GM18502 (cell line): ENCODE data around the gene ZNF467.

ENCODE experiments used
- ATAC-seq: cut with Tn5 transposase; IDR thresholded peaks from one replicate; pipeline ENCODE4 v1.9.1; 2021; ENCODE audit warnings: mild to moderate bottlenecking; ENCODE audit not compliant: unreplicated experiment, poor library complexity

The ZNF467 gene

DNA sequence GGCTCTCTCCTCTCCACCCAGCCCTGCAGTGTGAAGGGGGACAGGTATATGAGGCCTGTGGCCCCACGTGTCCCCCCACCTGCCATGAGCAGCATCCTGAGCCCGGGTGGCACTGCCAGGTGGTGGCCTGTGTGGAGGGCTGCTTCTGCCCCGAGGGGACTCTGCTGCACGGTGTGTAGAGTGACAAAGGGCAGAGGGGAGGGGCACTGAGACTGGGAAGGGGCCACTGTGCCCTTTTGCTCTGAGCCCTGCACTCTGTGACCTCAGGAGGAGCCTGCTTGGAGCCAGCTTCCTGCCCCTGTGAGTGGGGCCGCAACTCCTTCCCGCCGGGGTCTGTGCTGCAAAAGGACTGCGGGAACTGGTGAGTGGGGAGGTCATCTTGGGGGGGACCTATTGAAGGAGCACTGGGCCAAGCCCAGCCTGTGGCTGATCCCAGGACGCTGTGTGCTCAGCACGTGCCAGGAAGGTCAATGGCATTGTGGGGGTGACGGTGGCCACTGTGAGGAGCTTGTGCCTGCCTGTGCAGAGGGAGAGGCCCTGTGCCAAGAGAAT is 15.0 kb upstream of the ZNF467 start:
- no peak for ATAC-seq

- ATAC-seq: no peak
Measured at GRCh38 chr7:149787428-149788299, 14.3 kb upstream of the ZNF467 start.

DNA sequence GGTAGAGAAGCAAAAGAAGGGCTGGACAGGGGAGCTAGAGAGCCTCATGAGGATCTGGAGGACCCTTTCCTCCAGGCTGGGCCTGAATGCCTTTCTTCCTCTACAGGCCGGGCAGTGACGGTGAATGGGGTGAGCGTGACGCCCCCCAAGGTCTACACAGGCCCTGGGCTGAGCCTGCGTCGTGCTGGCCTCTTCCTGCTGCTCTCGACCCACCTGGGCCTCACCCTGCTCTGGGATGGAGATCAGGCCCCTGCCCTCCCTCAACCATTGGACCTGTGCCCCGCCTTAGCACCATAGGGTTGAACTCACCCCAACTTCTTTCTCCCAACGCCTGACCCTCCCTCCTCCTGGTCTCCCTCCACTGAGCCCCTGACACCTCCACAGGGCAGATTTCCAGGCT is 12.6 kb upstream of the ZNF467 start:
- ATAC-seq: no peak

GRCh38 chr7:149785402-149785801 is 12.0 kb upstream of the ZNF467 start:
- ATAC-seq: no peak

DNA sequence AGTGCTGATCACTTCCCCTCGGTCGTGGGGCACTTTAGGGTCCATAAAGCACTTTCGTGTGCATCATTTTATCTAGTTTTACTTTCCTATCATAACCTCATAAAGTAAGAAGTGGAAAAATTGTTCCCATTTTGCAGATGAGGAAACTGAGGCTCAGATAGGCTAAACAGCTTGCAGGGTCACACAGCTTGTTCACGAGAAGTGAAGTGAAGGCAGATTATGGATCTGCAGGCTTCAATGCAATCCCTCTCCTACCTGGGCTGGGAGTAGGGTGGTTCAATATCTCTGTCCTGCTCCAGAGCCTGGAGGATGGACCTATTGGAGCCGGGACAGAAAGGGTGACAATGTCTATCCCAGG is 10.8 kb upstream of the ZNF467 start:
- no peak for ATAC-seq

- no peak for ATAC-seq
Measured at GRCh38 chr7:149783386-149784250, 10.2 kb upstream of the ZNF467 start.

- ATAC-seq: no peak
Measured at GRCh38 chr7:149782682-149783345, 9.4 kb upstream of the ZNF467 start.

DNA sequence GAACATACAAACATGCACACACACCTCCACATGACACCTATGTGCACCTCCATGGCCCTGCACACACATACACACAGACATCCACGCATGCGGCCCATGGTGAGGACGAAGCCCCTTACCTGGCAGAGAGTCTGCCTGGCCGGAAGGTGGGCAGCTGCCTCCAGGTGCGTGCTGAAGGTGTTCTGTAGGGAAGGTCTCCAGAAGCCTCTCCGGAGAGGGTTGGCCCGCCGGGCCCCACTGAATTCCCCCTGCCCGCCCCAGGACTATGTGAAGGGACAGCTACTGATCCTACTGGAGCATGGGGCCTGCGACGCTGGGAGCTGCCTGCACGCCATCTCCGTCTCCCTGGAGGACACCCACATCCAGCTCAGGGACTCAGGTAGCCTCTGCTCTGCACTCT is 8.5 kb upstream of the ZNF467 start:
- ATAC-seq: no peak

DNA sequence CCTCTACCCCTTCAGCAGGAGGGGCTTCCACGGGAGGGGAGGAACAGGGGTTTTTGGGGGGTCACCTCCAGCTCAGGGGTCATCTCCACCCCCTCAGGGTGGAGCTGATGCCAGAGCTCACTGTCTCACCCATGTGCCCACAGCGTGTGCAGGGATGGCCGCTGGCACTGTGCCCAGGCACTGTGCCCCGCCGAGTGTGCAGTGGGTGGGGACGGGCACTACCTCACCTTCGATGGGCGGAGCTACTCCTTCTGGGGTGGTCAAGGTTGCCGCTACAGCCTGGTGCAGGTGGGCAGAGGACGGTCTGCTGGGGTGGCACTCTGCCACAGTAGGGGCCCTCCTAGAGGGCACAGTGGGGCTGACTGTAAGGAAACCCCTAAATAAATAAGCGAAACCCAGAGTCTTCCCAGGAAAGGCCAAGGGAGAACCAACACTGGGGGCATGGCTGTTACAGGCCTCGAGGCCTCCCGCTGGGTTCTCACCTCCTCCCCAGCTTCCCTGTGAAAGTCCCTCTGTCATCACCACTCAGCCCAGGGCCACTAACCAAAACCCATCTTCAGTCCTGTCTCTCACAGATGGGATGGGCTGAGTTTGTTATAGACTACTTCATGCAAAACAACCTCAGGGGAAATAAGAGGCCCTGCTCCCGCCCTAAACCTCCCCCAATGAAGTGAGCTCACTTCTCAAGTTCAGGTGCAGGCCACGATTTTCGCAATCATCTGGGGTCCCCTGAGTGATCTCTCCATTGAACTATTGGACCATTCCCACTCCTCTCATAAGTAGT is 7.4 kb upstream of the ZNF467 start:
- no peak for ATAC-seq

GRCh38 chr7:149780056-149780455 is 6.7 kb upstream of the ZNF467 start:
- no peak for ATAC-seq

DNA sequence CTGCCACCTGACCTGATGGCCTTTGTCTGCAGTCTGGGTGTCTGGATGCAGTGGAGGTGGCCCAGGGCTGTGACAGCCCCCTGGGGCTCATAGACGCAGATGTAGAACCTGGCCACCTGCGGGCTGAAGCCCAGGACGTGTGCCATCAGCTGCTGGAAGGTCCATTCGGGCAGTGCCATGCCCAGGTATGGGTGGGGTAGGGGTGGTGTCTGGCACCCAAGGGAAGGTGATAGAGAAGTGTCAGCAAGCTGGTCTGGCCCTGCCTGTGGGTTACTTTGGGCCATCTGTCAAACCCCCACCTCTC is 6.1 kb upstream of the ZNF467 start:
- ATAC-seq: no peak

- ATAC-seq: no peak
Measured at GRCh38 chr7:149778696-149779501, 5.5 kb upstream of the ZNF467 start.

DNA sequence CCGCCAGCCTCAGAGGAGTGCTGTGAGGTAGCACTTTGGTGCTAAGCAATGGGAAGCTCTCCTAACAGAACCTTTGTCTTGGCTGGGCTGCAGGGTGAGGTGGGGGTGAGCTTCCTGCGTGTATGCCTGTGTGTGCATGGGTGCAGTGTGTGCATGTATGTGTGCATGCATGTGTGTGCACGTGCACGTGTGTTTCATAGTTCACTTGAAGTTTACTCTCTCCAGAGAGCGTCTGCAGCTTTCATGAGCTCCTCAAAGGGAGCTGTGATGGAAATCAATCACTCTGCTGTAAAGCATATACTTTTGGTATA is 4.9 kb upstream of the ZNF467 start:
- ATAC-seq: no peak

- no peak for ATAC-seq
Measured at GRCh38 chr7:149777551-149778326, 4.4 kb upstream of the ZNF467 start.

DNA sequence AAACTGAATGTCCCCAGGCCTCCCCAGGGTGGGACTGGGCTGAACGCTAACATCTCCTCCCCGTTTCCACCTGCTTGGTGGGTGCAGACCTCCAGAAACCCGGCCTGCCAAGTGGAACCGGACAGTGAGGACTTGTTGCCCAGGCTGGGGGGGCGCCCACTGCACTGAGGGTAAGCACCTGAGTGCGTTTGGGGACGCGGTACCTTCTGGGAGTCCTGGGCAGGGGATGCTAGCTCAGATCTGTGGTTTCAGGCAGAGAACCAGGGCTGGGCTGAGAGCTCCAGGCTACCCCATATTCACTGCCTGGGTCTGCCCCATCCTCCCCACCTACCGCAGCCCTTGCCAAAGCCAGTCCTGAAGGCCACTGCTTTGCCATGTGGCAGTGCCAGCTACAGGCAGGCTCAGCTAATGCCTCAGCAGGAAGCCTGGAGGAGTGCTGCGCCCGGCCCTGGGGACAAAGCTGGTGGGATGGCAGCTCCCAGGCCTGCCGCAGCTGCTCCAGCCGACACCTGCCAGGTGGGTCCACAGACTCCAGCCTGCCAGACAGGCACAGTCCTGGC is 3.5 kb upstream of the ZNF467 start:
- no peak for ATAC-seq

- no peak for ATAC-seq
Measured at GRCh38 chr7:149776289-149776688, 2.9 kb upstream of the ZNF467 start.

- no peak for ATAC-seq
Measured at GRCh38 chr7:149775176-149775556, 1.8 kb upstream of the ZNF467 start.
